Transverse colon (tissue), 4 donors: ENCODE data around the gene SUFU. TPM values are rescaled to one million over a fixed set of nuclear protein-coding genes. Genes with fewer than 3 reads are reported as not detected.
A peak's percentile ranks its signal among the peaks of the same experiment; 100 is the strongest.

ENCODE experiments used
- DNase-seq: peaks from one replicate; pipeline ENCODE4 v3.0.0-alpha.2; 2019
- H3K27ac ChIP-seq, 4 donors: fragments of 200-600 bp; sonication (generic); 2 replicates each; pipeline ENCODE4 v1.5.1; 2016 to 2018; ENCODE audit warnings: inconsistent platforms in 4 of 4
- H3K27me3 ChIP-seq: fragments of 200-600 bp; sonication (generic); 2 replicates; pipeline ENCODE4 v1.5.1; 2017; ENCODE audit warnings: inconsistent platforms
- H3K36me3 ChIP-seq, 4 donors: fragments of 200-600 bp; sonication (generic); 2 replicates each; pipeline ENCODE4 v1.5.1; 2017 to 2019; ENCODE audit warnings: inconsistent platforms in 4 of 4
- H3K4me1 ChIP-seq, 4 donors: fragments of 200-600 bp; sonication (generic); 2 replicates each; pipeline ENCODE4 v1.5.1; 2017 to 2020; ENCODE audit warnings: inconsistent platforms in 4 of 4
- H3K4me3 ChIP-seq, 4 donors: fragments of 200-600 bp; sonication (generic); 1 replicate in 1 of 4; 2 replicates in 3 of 4; pipeline versions ENCODE4 v1.5.1 to v1.6.1; 2017 to 2019; ENCODE audit warnings: inconsistent platforms in 4 of 4
- H3K9me3 ChIP-seq, 2 donors: fragments of 200-600 bp; sonication (generic); 2 replicates each; pipeline ENCODE4 v1.5.1; 2017 to 2019; ENCODE audit warnings: inconsistent platforms in 2 of 2
- CTCF ChIP-seq, 5 experiments: fragments of 200-600 bp in 3 of 5; fragments of 450-650 bp in 2 of 5; sonication (generic) in 3 of 5; IDR thresholded peaks; 1 replicate in 2 of 5; 2 replicates in 3 of 5; pipeline ENCODE4 v1.5.1; 2016 to 2017; ENCODE audit warnings: antibody characterized with exemption in 5 of 5, inconsistent platforms in 3 of 5, mild to moderate bottlenecking in 2 of 5, moderate library complexity in 1 of 5
- EP300 ChIP-seq: sonication (generic); formaldehyde crosslinking; IDR thresholded peaks from one replicate; pipeline ENCODE4 v1.6.1; 2017; ENCODE audit warnings: antibody characterized with exemption, low read depth
- POLR2A ChIP-seq: fragments of 450-650 bp; IDR thresholded peaks from one replicate; pipeline ENCODE4 v1.6.1; 2016; ENCODE audit warnings: antibody characterized with exemption, mild to moderate bottlenecking, moderate library complexity
- POLR2AphosphoS5 ChIP-seq, 3 donors: sonication (generic); formaldehyde crosslinking; IDR thresholded peaks; one replicate each; pipeline ENCODE4 v1.6.1; 2016; ENCODE audit warnings: antibody characterized with exemption in 3 of 3
- WGBS, 2 donors: methylation state at CpG; one replicate each; pipeline ENCODE4 v1.1.5; 2018; ENCODE audit warnings: low coverage in 1 of 2; 5-methylcytosine and 5-hydroxymethylcytosine counted together
- in situ Hi-C, 4 donors: fragments of 200-750 bp; cut with MboI; loops; one replicate each; pipeline versions ENCODE4 v1.15.0 to v1.15.1; 2017; ENCODE audit warnings: low sequenced_read_pairs in 3 of 4, low pct_ligation_motif_present in 1 of 4, low pct_unique_long_range_greater_than_20kb in 1 of 4
- intact Hi-C: fragments of 100-400 bp; cut with DNase I; formaldehyde crosslinking; loops from one replicate; pipeline ENCODE4 v1.15.1; 2023; ENCODE audit warnings: low total_unique reads
- total RNA-seq, 4 donors: library from RNA; depleted of rRNA; stranded (reverse); fragments of >200 nt; gene quantifications; one replicate each; pipeline ENCODE4 v1.1.0, GENCODE V29; 2016

The SUFU gene
- total RNA-seq, 4 donors from 2014 or later, result 5.4 to 13.8 (median 6.6) TPM

GRCh38 chr10:102648269-102648888 lies 144.6 kb downstream of the SUFU start:
- WGBS, 2 donors, result 37% methylated on average over 12 of the region's 12 CpGs; no CpG with 5 or more reads in 1 of the 2 donors
- peaks cover 51 to 71% (median 60%) of the 10 kb centered on the region in 4 donors for H3K4me1 ChIP-seq
- H3K27ac ChIP-seq, result peak overlapping the region; percentile 96 to 100 (median 100)
- H3K36me3 ChIP-seq, result peaks cover 0 to 2% (median 0%) of the 10 kb centered on the region in 4 donors
- no peak for DNase-seq
- peak overlapping the region in 1 of 4 donors; percentile 94 for H3K4me3 ChIP-seq
- no peaks in the 10 kb centered on the region for H3K27me3 ChIP-seq
- intact Hi-C loops (no loop called here), in situ Hi-C loops (no loop called here)
- H3K9me3 ChIP-seq, result no peaks in the 10 kb centered on the region
- TF ChIP-seq POLR2AphosphoS5 (IDR thresholded peaks at IDR 0.05) (no peak), CTCF (IDR thresholded peaks at IDR 0.05) (no peak), EP300 (no peak), POLR2A (no peak)

GRCh38 chr10:102648889-102649796 lies 145.4 kb downstream of the SUFU start:
- 20 to 31% methylated on average over 3 to 25 of the region's 25 CpGs for WGBS, 2 donors
- Histone ChIP-seq H3K4me1 (peaks cover 51 to 71% (median 60%) of the 10 kb centered on the region in 4 donors), H3K9me3 (no peaks in the 10 kb centered on the region), H3K36me3 (peaks cover 0 to 5% (median 0%) of the 10 kb centered on the region in 4 donors), H3K4me3 (peak overlapping the region in 2 of 4 donors; percentile 10 to 94), H3K27me3 (no peaks in the 10 kb centered on the region), H3K27ac (peak overlapping the region; percentile 96 to 100 (median 100))
- in situ Hi-C loops, result no loop called here
- no peak for TF ChIP-seq POLR2AphosphoS5 (IDR thresholded peaks at IDR 0.05)
- no peak for TF ChIP-seq CTCF (IDR thresholded peaks at IDR 0.05)
- TF ChIP-seq POLR2A, result no peak
- no peak for TF ChIP-seq EP300
- intact Hi-C loops, result no loop called here
- no peak for DNase-seq

- no peaks in the 10 kb centered on the region for H3K27me3 ChIP-seq
- intact Hi-C loops, result no loop called here
- H3K9me3 ChIP-seq, result no peaks in the 10 kb centered on the region
- in situ Hi-C loops, result no loop called here
- peaks cover 0 to 13% (median 0%) of the 10 kb centered on the region in 4 donors for H3K36me3 ChIP-seq
- peak overlapping the region in 1 of 4 donors; percentile 94 for H3K4me3 ChIP-seq
- H3K27ac ChIP-seq, result peak overlapping the region; percentile 96 to 100 (median 100)
- DNase-seq, result no peak
- WGBS, 2 donors, result 76 to 78% methylated on average over 1 to 12 of the region's 12 CpGs
- peaks cover 51 to 67% (median 57%) of the 10 kb centered on the region in 4 donors for H3K4me1 ChIP-seq
- TF ChIP-seq EP300, result no peak
- no peak for TF ChIP-seq POLR2AphosphoS5 (IDR thresholded peaks at IDR 0.05)
- TF ChIP-seq CTCF (IDR thresholded peaks at IDR 0.05), result no peak
- TF ChIP-seq POLR2A, result no peak
Observed at GRCh38 chr10:102649797-102650654, 146.3 kb downstream of the SUFU start.
